OCI-LY7 (cell line): ENCODE results near the gene SYT4. TPM values are rescaled to one million over a fixed set of nuclear protein-coding genes. Genes with fewer than 3 reads are reported as not detected.

Source experiments
- BruUV-seq: library from RNA; stranded (reverse); fragments of 400-500 nt; replicated peaks from 2 replicates; lab custom pipeline; 2021; lab: Mats Ljungman, UMichigan
- CTCF ChIA-PET: fragments of 300-600 bp; sonication (Branson Sonifier 250); formaldehyde crosslinking; loops from one replicate; lab custom pipeline; 2022; ENCODE audit warnings: antibody characterized with exemption; ENCODE audit not compliant: unreplicated experiment; lab: Charles Lee
- POLR2A ChIA-PET: fragments of 300-600 bp; sonication (Branson Sonifier 250); formaldehyde crosslinking; loops from one replicate; lab custom pipeline; 2022; ENCODE audit warnings: antibody characterized with exemption; lab: Charles Lee
- DNase-seq: peaks from one replicate; pipeline ENCODE4 v3.0.0-alpha.2; 2015; ENCODE audit warnings: low spot score
- H2AFZ ChIP-seq: fragments of 200-600 bp; sonication (generic), shearing (Covaris generic); 2 replicates; pipeline ENCODE4 v1.6.1; 2014; ENCODE audit warnings: mild to moderate bottlenecking, antibody characterized with exemption, low read length, moderate library complexity
- H3K27ac ChIP-seq: fragments of 200-600 bp; sonication (generic); 2 replicates; pipeline ENCODE4 v1.5.1; 2014; ENCODE audit warnings: mixed run types, low read depth, mild to moderate bottlenecking, moderate library complexity, low read length, inconsistent platforms; ENCODE audit not compliant: poor library complexity, severe bottlenecking
- H3K36me3 ChIP-seq: fragments of 200-600 bp; sonication (generic); 2 replicates; pipeline ENCODE4 v1.6.1; 2014; ENCODE audit warnings: mild to moderate bottlenecking, antibody characterized with exemption, low read length, moderate library complexity, mixed read lengths; ENCODE audit not compliant: insufficient read depth
- H3K4me1 ChIP-seq: fragments of 200-600 bp; sonication (generic); 2 replicates; pipeline ENCODE4 v1.5.1; 2014; ENCODE audit warnings: mild to moderate bottlenecking, low read length; ENCODE audit not compliant: insufficient read depth, poor library complexity, severe bottlenecking
- H3K4me2 ChIP-seq: fragments of 200-600 bp; sonication (generic); 2 replicates; pipeline ENCODE4 v1.6.1; 2014; ENCODE audit warnings: mild to moderate bottlenecking, low read length
- H3K4me3 ChIP-seq: fragments of 200-600 bp; sonication (generic); 2 replicates; pipeline ENCODE4 v1.5.1; 2014; ENCODE audit warnings: mild to moderate bottlenecking, low read depth, low read length; ENCODE audit not compliant: poor library complexity, severe bottlenecking
- H3K79me2 ChIP-seq: fragments of 200-600 bp; sonication (generic); 2 replicates; pipeline ENCODE4 v1.6.1; 2016; ENCODE audit warnings: low read depth, mild to moderate bottlenecking, low read length, moderate library complexity, mixed read lengths; ENCODE audit not compliant: insufficient read depth
- H3K9me2 ChIP-seq: fragments of 200-600 bp; sonication (generic); 2 replicates; pipeline ENCODE4 v1.6.1; 2016; ENCODE audit warnings: mild to moderate bottlenecking, low read length, mixed read lengths; ENCODE audit not compliant: insufficient read depth
- H3K9me3 ChIP-seq: fragments of 200-600 bp; sonication (generic); 2 replicates; pipeline ENCODE4 v1.6.1; 2014; ENCODE audit warnings: mild to moderate bottlenecking, mixed run types, low read length, mixed read lengths
- H4K20me1 ChIP-seq: fragments of 200-600 bp; sonication (generic); 2 replicates; pipeline ENCODE4 v1.6.1; 2014; ENCODE audit warnings: mild to moderate bottlenecking, antibody characterized with exemption, low read length, moderate library complexity, mixed read lengths; ENCODE audit not compliant: insufficient read depth
- EZH2phosphoT487 ChIP-seq: fragments of 200-600 bp; sonication (generic); IDR thresholded peaks from 2 replicates; pipeline ENCODE4 v1.6.1; 2018; ENCODE audit warnings: low read depth, borderline replicate concordance, mild to moderate bottlenecking, mixed run types, antibody characterized with exemption, low read length, moderate library complexity, mixed read lengths
- intact Hi-C: fragments of 100-400 bp; cut with micrococcal nuclease; formaldehyde crosslinking; loops from one replicate; pipeline ENCODE4 v1.10.0; 2022; ENCODE audit not compliant: unreplicated experiment
- total RNA-seq, 2 experiments: library from RNA; depleted of rRNA in 1 of 2; stranded (reverse); fragments of >200 nt in 1 of 2; shearing (Covaris generic) in 1 of 2; gene quantifications; 2 replicates each; pipeline ENCODE4 v1.2.3, GENCODE V29; 2014 to 2022
- TF ChIP-seq, protein P1 (sequence below): fragments of 200-600 bp; sonication (generic); conservative IDR thresholded peaks from 2 replicates; pipeline ENCODE4 v1.5.1; 2014; ENCODE audit warnings: mild to moderate bottlenecking, antibody characterized with exemption, low read length, moderate library complexity, mixed read lengths

Gene SYT4
- total RNA-seq, 2 experiments from 2014 or later, result not detected

DNA sequence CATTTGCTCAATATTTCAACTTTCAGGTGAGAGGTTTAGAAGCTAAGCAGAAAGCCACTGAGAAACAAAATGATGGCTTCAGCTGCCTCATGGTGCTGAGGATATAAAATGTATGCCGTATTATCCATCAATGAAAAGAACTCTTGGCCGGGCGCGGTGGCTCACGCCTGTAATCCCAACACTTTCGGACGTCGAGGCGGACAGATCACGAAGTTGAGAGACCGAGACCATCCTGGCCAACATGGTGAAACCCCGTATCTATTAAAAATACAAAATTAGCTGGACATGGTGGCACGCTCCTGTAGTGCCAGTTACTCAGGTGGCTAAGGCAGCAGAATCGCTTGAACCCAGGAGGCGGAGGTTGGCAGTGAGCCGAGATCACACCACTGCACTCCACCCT, 6.0 kb upstream of the SYT4 start:
- H3K79me2 ChIP-seq, result no peaks in the 10 kb centered on the region
- H3K4me1 ChIP-seq, result no peaks in the 10 kb centered on the region
- BruUV-seq, result no TSS peak
- H3K9me3 ChIP-seq, result no peaks in the 10 kb centered on the region
- intact Hi-C loops, result no loop called here
- no peak for DNase-seq
- H4K20me1 ChIP-seq, result no peaks in the 10 kb centered on the region
- ChIA-PET CTCF (no interaction called here), POLR2A (no interaction called here)
- H2AFZ ChIP-seq, result no peak overlapping the region
- no peak overlapping the region for H3K4me3 ChIP-seq
- TF ChIP-seq, protein P1, sequence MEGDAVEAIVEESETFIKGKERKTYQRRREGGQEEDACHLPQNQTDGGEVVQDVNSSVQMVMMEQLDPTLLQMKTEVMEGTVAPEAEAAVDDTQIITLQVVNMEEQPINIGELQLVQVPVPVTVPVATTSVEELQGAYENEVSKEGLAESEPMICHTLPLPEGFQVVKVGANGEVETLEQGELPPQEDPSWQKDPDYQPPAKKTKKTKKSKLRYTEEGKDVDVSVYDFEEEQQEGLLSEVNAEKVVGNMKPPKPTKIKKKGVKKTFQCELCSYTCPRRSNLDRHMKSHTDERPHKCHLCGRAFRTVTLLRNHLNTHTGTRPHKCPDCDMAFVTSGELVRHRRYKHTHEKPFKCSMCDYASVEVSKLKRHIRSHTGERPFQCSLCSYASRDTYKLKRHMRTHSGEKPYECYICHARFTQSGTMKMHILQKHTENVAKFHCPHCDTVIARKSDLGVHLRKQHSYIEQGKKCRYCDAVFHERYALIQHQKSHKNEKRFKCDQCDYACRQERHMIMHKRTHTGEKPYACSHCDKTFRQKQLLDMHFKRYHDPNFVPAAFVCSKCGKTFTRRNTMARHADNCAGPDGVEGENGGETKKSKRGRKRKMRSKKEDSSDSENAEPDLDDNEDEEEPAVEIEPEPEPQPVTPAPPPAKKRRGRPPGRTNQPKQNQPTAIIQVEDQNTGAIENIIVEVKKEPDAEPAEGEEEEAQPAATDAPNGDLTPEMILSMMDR, result no peak
- TF ChIP-seq EZH2phosphoT487, result no peak
- no peaks in the 10 kb centered on the region for H3K36me3 ChIP-seq
- H3K9me2 ChIP-seq, result no peaks in the 10 kb centered on the region
- no peak overlapping the region for H3K4me2 ChIP-seq
- H3K27ac ChIP-seq, result no peak overlapping the region

DNA sequence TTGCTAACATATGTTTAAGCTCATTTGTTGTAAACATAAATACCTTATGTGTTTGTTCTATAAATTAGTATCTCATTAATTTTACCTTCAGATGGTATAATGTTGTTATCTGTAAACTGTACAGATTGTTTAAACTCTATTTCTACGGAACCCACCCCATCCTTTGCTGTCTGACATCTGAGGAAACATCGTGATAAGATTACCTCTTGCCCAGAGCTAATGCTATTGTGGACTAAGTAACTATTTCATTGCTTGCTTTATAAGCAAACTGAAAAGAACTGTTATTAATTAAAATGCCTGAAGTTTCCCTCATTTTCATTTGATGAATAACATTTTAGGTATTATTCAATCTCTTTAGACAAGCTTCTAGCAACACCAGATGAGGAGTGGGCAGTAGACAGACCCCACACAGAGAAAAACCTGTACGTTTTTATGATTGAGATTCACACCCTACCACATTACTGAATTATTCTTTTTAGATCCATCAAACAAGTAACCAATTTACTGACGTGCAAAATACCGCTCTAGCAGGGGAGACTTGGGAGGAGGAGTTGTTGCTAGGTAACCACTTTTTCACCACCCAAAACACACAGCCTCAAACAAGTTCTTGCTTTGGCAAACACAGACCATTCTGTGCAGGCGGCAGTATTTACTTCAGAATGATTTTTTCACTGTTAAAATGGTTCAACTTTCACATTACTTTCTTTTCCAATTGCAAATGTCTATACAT, 1.9 kb upstream of the SYT4 start:
- POLR2A ChIA-PET, result no interaction called here
- intact Hi-C loops, result loop anchor here (10.0 kb wide), 1 partner anchor 684 kb away; no protein-coding TSS in a partner anchor
- no TSS peak for BruUV-seq

More for the DNA sequence above, 1.9 kb upstream of the SYT4 start:
- no peaks in the 10 kb centered on the region for H3K79me2 ChIP-seq
- no peaks in the 10 kb centered on the region for H3K9me2 ChIP-seq
- CTCF ChIA-PET, result no interaction called here
- H2AFZ ChIP-seq, result no peak overlapping the region
- no peak overlapping the region for H3K4me2 ChIP-seq
- peak; percentile 5 for DNase-seq
- no peaks in the 10 kb centered on the region for H4K20me1 ChIP-seq
- no peaks in the 10 kb centered on the region for H3K4me1 ChIP-seq
- no peak overlapping the region for H3K4me3 ChIP-seq
- no peaks in the 10 kb centered on the region for H3K9me3 ChIP-seq
- no peaks in the 10 kb centered on the region for H3K36me3 ChIP-seq
- TF ChIP-seq, protein P1, result no peak
- TF ChIP-seq EZH2phosphoT487, result no peak
- H3K27ac ChIP-seq, result no peak overlapping the region
